MM.1S (cell line): ENCODE results near the gene MS4A4A.

Experiments
- DNase-seq: peaks from one replicate; pipeline ENCODE4 v3.0.0-alpha.2; 2015
- H2AFZ ChIP-seq: fragments of 300-600 bp; sonication (generic); 2 replicates; pipeline ENCODE4 v1.6.0; 2016; ENCODE audit warnings: antibody characterized with exemption, low read length
- H3F3A ChIP-seq: fragments of 300-600 bp; sonication (generic); 2 replicates; pipeline ENCODE4 v1.6.1; 2016; ENCODE audit warnings: mild to moderate bottlenecking, antibody characterized with exemption, low read length, moderate library complexity, mixed read lengths; ENCODE audit not compliant: insufficient read depth
- H3K27ac ChIP-seq: fragments of 300-600 bp; sonication (generic); 2 replicates; pipeline ENCODE4 v1.5.1; 2016; ENCODE audit warnings: mild to moderate bottlenecking, low read length
- H3K27me3 ChIP-seq: fragments of 300-600 bp; sonication (generic); replicated peaks from 2 replicates; pipeline ENCODE4 v1.6.0; 2016; ENCODE audit warnings: low read length; ENCODE audit not compliant: insufficient read depth
- H3K36me3 ChIP-seq: fragments of 300-600 bp; sonication (generic); replicated peaks from 2 replicates; pipeline ENCODE4 v1.6.1; 2016; ENCODE audit warnings: mild to moderate bottlenecking, low read length, mixed read lengths; ENCODE audit not compliant: insufficient read depth
- H3K4me1 ChIP-seq: fragments of 300-600 bp; sonication (generic); 2 replicates; pipeline ENCODE4 v1.6.1; 2016; ENCODE audit warnings: low read length, mixed read lengths
- H3K4me2 ChIP-seq: fragments of 300-600 bp; sonication (generic); 2 replicates; pipeline ENCODE4 v1.6.0; 2016; ENCODE audit warnings: low read depth, low read length
- H3K4me3 ChIP-seq: fragments of 300-600 bp; sonication (generic); 2 replicates; pipeline ENCODE4 v1.5.1; 2016; ENCODE audit warnings: low read length, mixed read lengths
- H3K79me2 ChIP-seq: fragments of 300-600 bp; sonication (generic); 2 replicates; pipeline ENCODE4 v1.6.1; 2016; ENCODE audit warnings: mixed run types, low read length, mixed read lengths
- H3K9ac ChIP-seq: fragments of 300-600 bp; sonication (generic); 2 replicates; pipeline ENCODE4 v1.6.1; 2016; ENCODE audit warnings: low read length, mixed read lengths
- H3K9me2 ChIP-seq: fragments of 300-600 bp; sonication (generic); replicated peaks from 2 replicates; pipeline ENCODE4 v1.6.1; 2016; ENCODE audit warnings: mild to moderate bottlenecking, low read length, mixed read lengths; ENCODE audit not compliant: insufficient read depth
- H3K9me3 ChIP-seq: fragments of 300-600 bp; sonication (generic); replicated peaks from 2 replicates; pipeline ENCODE4 v1.6.1; 2016; ENCODE audit warnings: mild to moderate bottlenecking, low read length, mixed read lengths; ENCODE audit not compliant: insufficient read depth
- H4K20me1 ChIP-seq: fragments of 300-600 bp; sonication (generic); 2 replicates; pipeline ENCODE4 v1.6.1; 2016; ENCODE audit warnings: mild to moderate bottlenecking, low read length, moderate library complexity, mixed read lengths; ENCODE audit not compliant: insufficient read depth
- CTCF ChIP-seq: fragments of 300-600 bp; sonication (generic); IDR thresholded peaks from 2 replicates; pipeline ENCODE4 v1.5.1; 2016; ENCODE audit warnings: antibody characterized with exemption, low read length, mixed read lengths
- EZH2 ChIP-seq: fragments of 300-600 bp; sonication (generic); optimal IDR thresholded peaks from 2 replicates; pipeline ENCODE3; 2017; ENCODE audit warnings: low read depth, mild to moderate bottlenecking, antibody characterized with exemption, low read length, mixed read lengths
- EZH2phosphoT487 ChIP-seq: fragments of 300-600 bp; sonication (generic); IDR thresholded peaks from 2 replicates; pipeline ENCODE4 v1.6.1; 2018; ENCODE audit warnings: antibody characterized with exemption, low read length

MS4A4A gene

DNA sequence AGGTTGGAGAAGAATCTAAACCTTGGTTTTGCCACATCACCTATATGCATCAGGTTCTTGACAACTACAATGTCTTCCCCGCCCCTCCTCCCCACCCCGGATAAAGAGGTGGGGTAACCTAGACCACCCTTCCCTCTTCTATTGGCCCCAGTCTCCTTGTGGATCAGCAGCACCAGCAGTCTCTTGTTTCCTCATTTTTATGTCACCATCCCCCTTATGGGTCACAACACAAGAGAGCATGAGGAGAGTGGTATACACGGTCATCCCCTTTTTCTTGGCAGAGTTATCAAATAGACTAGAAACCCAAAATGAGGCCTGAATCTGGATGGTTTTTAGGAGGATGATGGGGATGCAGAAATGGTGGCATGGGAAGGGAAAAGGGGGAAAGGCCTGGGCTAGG, 38.7 kb upstream of the MS4A4A start:
- Histone ChIP-seq H3F3A (no peaks in the 10 kb centered on the region), H3K27me3 (no peaks in the 10 kb centered on the region), H3K36me3 (no peaks in the 10 kb centered on the region), H3K79me2 (no peaks in the 10 kb centered on the region), H3K4me1 (no peaks in the 10 kb centered on the region), H2AFZ (no peak overlapping the region), H3K4me3 (no peak overlapping the region), H3K9me3 (no peaks in the 10 kb centered on the region), H3K27ac (no peak overlapping the region), H4K20me1 (no peaks in the 10 kb centered on the region), H3K9ac (no peak overlapping the region), H3K4me2 (no peak overlapping the region), H3K9me2 (no peaks in the 10 kb centered on the region)
- TF ChIP-seq EZH2 (no peak), CTCF (no peak), EZH2phosphoT487 (no peak)
- DNase-seq = no peak

DNA sequence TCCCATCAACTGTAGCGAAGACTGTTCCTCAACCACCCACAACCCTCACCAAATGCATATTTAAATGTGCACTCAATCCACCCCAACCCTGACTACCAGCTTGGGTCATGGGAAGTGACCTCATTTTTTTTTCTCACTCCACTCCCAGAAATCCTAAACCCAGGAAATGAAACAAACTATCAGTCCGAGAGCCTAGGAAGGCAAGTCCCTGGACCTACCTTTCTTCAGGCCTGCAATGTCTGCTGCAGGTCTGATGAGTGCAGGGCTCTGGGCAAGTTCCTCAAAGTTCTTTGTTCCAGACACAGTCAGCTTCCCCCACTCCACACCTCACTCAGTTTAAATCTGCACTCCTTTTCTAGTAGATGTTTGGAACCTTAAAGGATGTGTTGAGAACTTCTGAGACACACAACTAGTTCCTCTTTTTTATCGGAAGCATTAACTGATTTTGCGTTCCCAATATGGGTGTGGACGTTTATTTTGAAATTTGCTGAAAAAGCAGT, 37.7 kb upstream of the MS4A4A start, which contains the start of gene MS4A4E:
Gene MS4A4E (minus strand): TSS at position 398 of the 500 bp plus-strand sequence. CDS start 13,082 bp downstream, outside the sequence.
- no peaks in the 10 kb centered on the region for H3K9me3 ChIP-seq
- TF ChIP-seq EZH2 (no peak), EZH2phosphoT487 (no peak), CTCF (no peak)
- no peak within 1 kb of the TSS for H2AFZ ChIP-seq
- H3K4me1 ChIP-seq = no peaks in the 10 kb centered on the region
- H3K79me2 ChIP-seq = no peaks in the 10 kb centered on the region
- no peak within 1 kb of the TSS for H3K27ac ChIP-seq
- no peaks in the 10 kb centered on the region for H3F3A ChIP-seq
- H3K4me2 ChIP-seq = no peak within 1 kb of the TSS
- H3K4me3 ChIP-seq = no peak within 1 kb of the TSS
- no peaks in the 10 kb centered on the region for H3K9me2 ChIP-seq
- H3K36me3 ChIP-seq = no peaks in the 10 kb centered on the region
- H3K27me3 ChIP-seq = no peaks in the 10 kb centered on the region
- DNase-seq = no peak
- no peaks in the 10 kb centered on the region for H4K20me1 ChIP-seq
- no peak within 1 kb of the TSS for H3K9ac ChIP-seq

DNA sequence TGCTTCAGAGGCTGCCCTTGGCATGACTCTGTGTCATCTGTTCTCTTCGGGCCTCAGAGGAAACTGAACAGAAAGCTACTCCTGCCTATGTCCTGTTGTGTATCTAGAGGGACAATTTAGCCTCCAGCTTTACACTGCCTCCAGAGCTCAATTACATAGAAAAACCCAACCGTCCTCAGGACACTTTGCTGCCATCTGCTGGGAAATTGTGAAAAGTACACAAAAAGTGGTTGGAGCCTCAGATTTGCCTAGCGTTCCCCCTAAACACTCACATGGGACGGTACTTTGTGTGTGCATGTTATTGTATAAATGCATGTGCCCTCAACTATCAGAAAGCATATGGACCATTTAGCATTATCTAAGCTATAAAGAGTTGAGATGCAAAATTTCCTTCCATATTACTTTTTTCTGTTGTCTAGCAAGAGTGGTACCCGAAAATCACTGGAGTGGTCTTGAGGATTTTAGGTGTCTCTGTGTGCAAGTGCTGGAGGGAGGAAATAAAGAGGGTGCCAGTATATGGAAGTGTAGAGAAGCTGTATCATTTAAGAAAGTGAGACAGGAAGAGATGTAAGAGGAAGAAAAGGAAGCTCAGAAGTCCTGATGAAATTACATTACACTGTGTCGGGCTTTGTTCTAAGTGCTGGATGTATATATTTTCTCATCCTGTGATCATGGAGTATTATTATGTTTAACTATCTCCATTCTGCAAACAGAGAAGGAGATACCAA, 28.8 kb upstream of the MS4A4A start:
- TF ChIP-seq EZH2 = no peak
- no peak for TF ChIP-seq EZH2phosphoT487
- TF ChIP-seq CTCF = peak; percentile 17; the same call in 1 of the 2 replicates
- H3K4me1 ChIP-seq = no peaks in the 10 kb centered on the region
- H3K36me3 ChIP-seq = no peaks in the 10 kb centered on the region
- no peak overlapping the region for H3K4me2 ChIP-seq
- H3K4me3 ChIP-seq = no peak overlapping the region
- no peaks in the 10 kb centered on the region for H3K27me3 ChIP-seq
- no peaks in the 10 kb centered on the region for H3K9me3 ChIP-seq
- DNase-seq = peak; percentile 16
- H3F3A ChIP-seq = no peaks in the 10 kb centered on the region
- H2AFZ ChIP-seq = no peak overlapping the region
- H3K27ac ChIP-seq = no peak overlapping the region
- no peaks in the 10 kb centered on the region for H3K9me2 ChIP-seq
- H3K9ac ChIP-seq = no peak overlapping the region
- H4K20me1 ChIP-seq = no peaks in the 10 kb centered on the region
- H3K79me2 ChIP-seq = no peaks in the 10 kb centered on the region
